ENCODE data around the gene DLG2. TPM values are rescaled to one million over a fixed set of nuclear protein-coding genes. Genes with fewer than 3 reads are reported as not detected.
A peak's percentile ranks its signal among the peaks of the same experiment; 100 is the strongest.

DLG2 gene
- total and polyA plus RNA-seq, 9 donors = 2.5 to 20.7 (median 12.0) TPM

GRCh38 chr11:84019571-84020194, 1607.5 kb downstream of the DLG2 start:
- no peaks in the 10 kb centered on the region for H3K27me3 ChIP-seq
- no peak for TF ChIP-seq EP300 (IDR thresholded peaks at IDR 0.05)
- TF ChIP-seq POLR2A (IDR thresholded peaks at IDR 0.05) = no peak
- TF ChIP-seq CTCF (IDR thresholded peaks at IDR 0.05) = no peak
- peak in 1 of 5 donors; percentile 33 for DNase-seq
- peaks cover 3% of the 10 kb centered on the region for H3K4me1 ChIP-seq (ENCODE audit: insufficient read depth)
- no peaks in the 10 kb centered on the region for H3K9me3 ChIP-seq
- no peak overlapping the region for H3K4me3 ChIP-seq
- intact Hi-C loops (cut with DNase I) = no loop called here
- no peak overlapping the region for H3K27ac ChIP-seq
- no peaks in the 10 kb centered on the region for H3K36me3 ChIP-seq
- WGBS, 3 donors = 35 to 56% (median 51%) methylated on average over 5 of the region's 5 CpGs

DNA sequence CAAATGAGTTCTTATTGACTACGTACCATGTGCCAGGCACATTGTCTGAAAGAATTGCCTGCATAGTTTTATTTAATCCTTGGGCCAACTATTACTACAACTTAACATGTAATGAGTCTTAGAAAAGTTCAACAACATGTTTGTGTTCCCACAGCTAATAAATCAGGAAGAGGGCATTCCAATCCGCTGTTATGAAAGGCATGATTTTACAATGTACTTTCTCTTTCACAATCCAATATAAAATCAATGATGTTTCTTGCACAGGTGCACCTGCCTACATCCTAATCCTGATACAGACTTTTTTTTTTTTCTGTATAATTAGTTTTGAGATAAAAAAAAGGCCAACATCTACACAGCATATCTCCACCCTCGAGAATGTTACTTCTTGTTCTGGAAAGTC, 1612.6 kb downstream of the DLG2 start:
- WGBS, 3 donors = 95 to 97% (median 96%) methylated on average over 3 of the region's 3 CpGs
- H3K9me3 ChIP-seq = no peaks in the 10 kb centered on the region
- H3K4me1 ChIP-seq (ENCODE audit: insufficient read depth) = peaks cover 4% of the 10 kb centered on the region
- H3K4me3 ChIP-seq = no peak overlapping the region
- H3K27ac ChIP-seq = no peak overlapping the region
- H3K36me3 ChIP-seq = no peaks in the 10 kb centered on the region
- intact Hi-C loops (cut with DNase I) = no loop called here
- TF ChIP-seq EP300 (IDR thresholded peaks at IDR 0.05) (no peak), CTCF (IDR thresholded peaks at IDR 0.05) (no peak), POLR2A (IDR thresholded peaks at IDR 0.05) (no peak)
- H3K27me3 ChIP-seq = no peaks in the 10 kb centered on the region
- no peak for DNase-seq

DNA sequence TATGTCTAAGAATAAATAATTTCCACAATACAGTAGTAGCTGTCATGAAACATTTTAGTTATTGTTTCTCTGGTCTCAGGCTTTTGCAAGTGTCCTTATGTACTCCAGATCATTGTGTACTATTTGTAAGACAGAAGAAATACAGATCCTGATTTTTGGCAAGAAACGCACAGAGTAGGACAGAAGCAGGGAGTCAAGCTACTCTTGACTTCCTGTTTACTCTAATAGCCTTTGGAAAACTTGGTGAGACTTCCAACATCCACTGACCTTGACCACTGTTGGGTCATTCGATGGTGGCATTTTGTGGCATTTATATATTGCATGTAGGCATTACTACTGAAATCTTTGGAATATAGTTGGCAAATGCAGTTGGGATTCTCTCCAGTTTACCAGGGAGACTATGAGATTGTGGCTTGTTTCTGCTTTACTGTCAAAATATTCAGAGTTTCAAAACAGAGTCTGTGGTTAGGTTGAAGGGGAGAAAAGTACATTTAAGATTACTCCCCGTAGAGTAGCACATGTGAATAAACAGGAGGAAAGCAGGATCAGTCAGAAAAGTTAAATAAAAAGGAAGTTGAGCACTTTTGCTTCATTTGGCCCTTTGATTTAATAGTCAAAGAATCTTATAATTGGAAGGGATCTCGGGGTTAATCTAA, 1614.8 kb downstream of the DLG2 start:
- TF ChIP-seq CTCF (IDR thresholded peaks at IDR 0.05) (no peak), EP300 (IDR thresholded peaks at IDR 0.05) (no peak), POLR2A (IDR thresholded peaks at IDR 0.05) (no peak)
- Histone ChIP-seq H3K27me3 (no peaks in the 10 kb centered on the region), H3K27ac (no peak overlapping the region), H3K4me3 (no peak overlapping the region), H3K4me1 (ENCODE audit: insufficient read depth) (peaks cover 4% of the 10 kb centered on the region), H3K36me3 (no peaks in the 10 kb centered on the region), H3K9me3 (no peaks in the 10 kb centered on the region)
- 4 to 20% (median 4%) methylated on average over 4 of the region's 4 CpGs for WGBS, 3 donors
- intact Hi-C loops (cut with DNase I) = no loop called here
- no peak for DNase-seq

- Histone ChIP-seq H3K36me3 (no peaks in the 10 kb centered on the region), H3K27ac (no peak overlapping the region), H3K4me1 (ENCODE audit: insufficient read depth) (no peaks in the 10 kb centered on the region), H3K9me3 (no peaks in the 10 kb centered on the region), H3K4me3 (no peak overlapping the region), H3K27me3 (no peaks in the 10 kb centered on the region)
- intact Hi-C loops (cut with DNase I) = no loop called here
- DNase-seq = no peak
- no peak for TF ChIP-seq POLR2A (IDR thresholded peaks at IDR 0.05)
- TF ChIP-seq CTCF (IDR thresholded peaks at IDR 0.05) = no peak
- no peak for TF ChIP-seq EP300 (IDR thresholded peaks at IDR 0.05)
These were observed 1624.0 kb downstream of the DLG2 start for GRCh38 chr11:84003181-84003580.

All from ovary (tissue), 9 donors.